Mucosa of descending colon (tissue), 3 donors: ENCODE data around the gene LYZ. TPM values are rescaled to one million over a fixed set of nuclear protein-coding genes. Genes with fewer than 3 reads are reported as not detected.

Experiments
- ATAC-seq: fragments of 200-7000 bp; cut with Tn5 transposase; one replicate; pipeline ENCODE4 v1.9.1; 2020; ENCODE audit warnings: mild to moderate bottlenecking, moderate library complexity
- DNase-seq, 3 donors: peaks; one replicate each; pipeline ENCODE4 v3.0.0-alpha.2; 2020
- H3K36me3 ChIP-seq: fragments of 200-600 bp; one replicate; pipeline ENCODE4 v1.8.0; 2021; ENCODE audit warnings: low read depth, mild to moderate bottlenecking
- H3K4me1 ChIP-seq: fragments of 200-600 bp; one replicate; pipeline ENCODE4 v1.8.0; 2021; ENCODE audit warnings: low read depth, mild to moderate bottlenecking
- H3K4me3 ChIP-seq: fragments of 200-600 bp; one replicate; pipeline ENCODE4 v1.8.0; 2021; ENCODE audit warnings: mild to moderate bottlenecking
- H3K9me3 ChIP-seq: fragments of 200-600 bp; one replicate; pipeline ENCODE4 v1.8.0; 2021; ENCODE audit warnings: mild to moderate bottlenecking
- CTCF ChIP-seq: fragments of 200-600 bp; IDR thresholded peaks from one replicate; pipeline ENCODE4 v1.8.0; 2022; ENCODE audit warnings: antibody characterized with exemption, mild to moderate bottlenecking
- intact Hi-C, 2 donors: fragments of 100-400 bp; cut with DNase I in 1 of 2; cut with micrococcal nuclease in 1 of 2; formaldehyde crosslinking; loops; one replicate each; pipeline versions ENCODE4 v1.11.0 to v1.11.1; 2022; cut with DNase I, micrococcal nuclease
- total RNA-seq, 3 donors: library from RNA; stranded (reverse); fragmentation: NEBNext Ultra II Directional in 2 of 3; extraction: Animal tissue kit (Norgen Biotek cat#: 25700) in 2 of 3; gene quantifications; one replicate each; pipeline versions ENCODE4 v1.2.1 to v1.2.4, GENCODE V29; 2021 to 2023
- donor health status: DM: no; HTN: no; CAD: no; lungs with moderate emphysema.
- donor health status: DM: no; HTN: no; CAD: no.
- donor health status: DM: no; HTN: yes; CAD: no.

Gene LYZ
- total RNA-seq, 3 donors from 2014 or later = 47.7 to 118 (median 55.2) TPM

GRCh38 chr12:69342421-69342820 lies 5.8 kb upstream of the LYZ start:
- Histone ChIP-seq H3K36me3 (no peaks in the 10 kb centered on the region), H3K9me3 (no peaks in the 10 kb centered on the region), H3K4me3 (no peak overlapping the region), H3K4me1 (no peaks in the 10 kb centered on the region)
- no peak for DNase-seq
- intact Hi-C loops = no loop called here
- no peak for ATAC-seq
- no peak for TF ChIP-seq CTCF

GRCh38 chr12:69343357-69343756 lies 4.8 kb upstream of the LYZ start:
- no peak for TF ChIP-seq CTCF
- ATAC-seq = no peak
- Histone ChIP-seq H3K4me1 (no peaks in the 10 kb centered on the region), H3K9me3 (no peaks in the 10 kb centered on the region), H3K36me3 (no peaks in the 10 kb centered on the region), H3K4me3 (no peak overlapping the region)
- DNase-seq = no peak
- intact Hi-C loops = no loop called here

GRCh38 chr12:69343885-69344612 lies 4.1 kb upstream of the LYZ start:
- TF ChIP-seq CTCF = no peak
- Histone ChIP-seq H3K4me3 (no peak overlapping the region), H3K9me3 (no peaks in the 10 kb centered on the region), H3K36me3 (no peaks in the 10 kb centered on the region), H3K4me1 (no peaks in the 10 kb centered on the region)
- no peak for DNase-seq
- no peak for ATAC-seq
- intact Hi-C loops = no loop called here

- no peak for TF ChIP-seq CTCF
Measured at GRCh38 chr12:69345077-69345476, 3.1 kb upstream of the LYZ start.

GRCh38 chr12:69345742-69346141 lies 2.4 kb upstream of the LYZ start:
- ATAC-seq (peak; percentile 28), DNase-seq (no peak)
- no peaks in the 10 kb centered on the region for H3K36me3 ChIP-seq
- no peak overlapping the region for H3K4me3 ChIP-seq
- TF ChIP-seq CTCF = no peak
- intact Hi-C loops = no loop called here
- no peaks in the 10 kb centered on the region for H3K9me3 ChIP-seq
- H3K4me1 ChIP-seq = no peaks in the 10 kb centered on the region

More at GRCh38 chr12:69345077-69345476, 3.1 kb upstream of the LYZ start:
- DNase-seq (no peak), ATAC-seq (no peak)
- Histone ChIP-seq H3K4me3 (no peak overlapping the region), H3K9me3 (no peaks in the 10 kb centered on the region), H3K36me3 (no peaks in the 10 kb centered on the region), H3K4me1 (no peaks in the 10 kb centered on the region)
- intact Hi-C loops = no loop called here
